ENCODE results near the gene GNL3L.
A peak's percentile ranks its signal among the peaks of the same experiment; 100 is the strongest.
"Not testable (repeated sequence)": the region's sequence is repeated elsewhere in the genome, so short reads cannot be mapped to it uniquely, and the experiment has no call there.

The GNL3L gene, protein sequence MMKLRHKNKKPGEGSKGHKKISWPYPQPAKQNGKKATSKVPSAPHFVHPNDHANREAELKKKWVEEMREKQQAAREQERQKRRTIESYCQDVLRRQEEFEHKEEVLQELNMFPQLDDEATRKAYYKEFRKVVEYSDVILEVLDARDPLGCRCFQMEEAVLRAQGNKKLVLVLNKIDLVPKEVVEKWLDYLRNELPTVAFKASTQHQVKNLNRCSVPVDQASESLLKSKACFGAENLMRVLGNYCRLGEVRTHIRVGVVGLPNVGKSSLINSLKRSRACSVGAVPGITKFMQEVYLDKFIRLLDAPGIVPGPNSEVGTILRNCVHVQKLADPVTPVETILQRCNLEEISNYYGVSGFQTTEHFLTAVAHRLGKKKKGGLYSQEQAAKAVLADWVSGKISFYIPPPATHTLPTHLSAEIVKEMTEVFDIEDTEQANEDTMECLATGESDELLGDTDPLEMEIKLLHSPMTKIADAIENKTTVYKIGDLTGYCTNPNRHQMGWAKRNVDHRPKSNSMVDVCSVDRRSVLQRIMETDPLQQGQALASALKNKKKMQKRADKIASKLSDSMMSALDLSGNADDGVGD

DNA sequence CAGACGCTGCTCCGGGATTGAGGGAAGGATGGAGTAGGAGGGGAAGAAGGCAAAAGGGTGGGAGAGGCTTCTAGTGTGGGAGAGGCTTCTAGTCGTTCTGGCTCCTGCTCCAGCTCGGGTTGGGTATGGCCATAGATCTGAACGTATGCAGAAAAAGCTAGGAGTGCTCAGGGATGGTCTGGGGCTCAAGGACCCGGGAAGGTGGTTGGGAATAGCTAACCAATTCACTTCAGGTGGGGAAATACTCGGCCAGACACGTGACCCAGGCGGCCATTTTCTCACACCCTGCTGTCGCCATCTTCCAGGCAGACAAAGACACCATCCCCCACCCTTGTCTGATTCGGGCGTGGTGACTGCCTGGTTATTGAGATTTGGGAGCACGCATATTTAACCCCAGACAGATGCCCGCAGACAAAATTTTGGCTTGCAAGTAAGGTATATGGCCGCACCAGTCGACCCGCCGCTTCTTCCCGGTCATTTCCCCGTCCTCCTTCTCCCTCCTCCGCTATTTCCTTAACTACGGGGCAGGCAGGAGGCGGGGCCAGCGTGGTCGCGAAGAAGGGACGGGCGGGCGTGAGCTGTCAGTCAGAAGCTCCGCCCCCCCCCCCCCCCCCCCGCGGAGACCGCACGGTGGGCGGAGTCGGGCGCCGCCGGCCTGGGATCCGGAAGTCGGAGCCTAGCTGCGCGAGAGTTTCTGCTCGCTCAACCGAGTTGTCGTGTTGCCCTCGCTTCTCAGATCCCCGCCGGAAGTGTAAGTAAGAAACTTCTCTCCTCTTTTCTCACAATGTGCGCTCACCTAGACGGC lies at the start of gene GNL3L:
Gene GNL3L, plus strand, starts transcription at position 668 of the 805 bp plus-strand sequence. CDS start 2,348 bp downstream, outside the sequence.
- peak; percentile 91 for DNase-seq (ENCODE audit: low spot score)

DNA sequence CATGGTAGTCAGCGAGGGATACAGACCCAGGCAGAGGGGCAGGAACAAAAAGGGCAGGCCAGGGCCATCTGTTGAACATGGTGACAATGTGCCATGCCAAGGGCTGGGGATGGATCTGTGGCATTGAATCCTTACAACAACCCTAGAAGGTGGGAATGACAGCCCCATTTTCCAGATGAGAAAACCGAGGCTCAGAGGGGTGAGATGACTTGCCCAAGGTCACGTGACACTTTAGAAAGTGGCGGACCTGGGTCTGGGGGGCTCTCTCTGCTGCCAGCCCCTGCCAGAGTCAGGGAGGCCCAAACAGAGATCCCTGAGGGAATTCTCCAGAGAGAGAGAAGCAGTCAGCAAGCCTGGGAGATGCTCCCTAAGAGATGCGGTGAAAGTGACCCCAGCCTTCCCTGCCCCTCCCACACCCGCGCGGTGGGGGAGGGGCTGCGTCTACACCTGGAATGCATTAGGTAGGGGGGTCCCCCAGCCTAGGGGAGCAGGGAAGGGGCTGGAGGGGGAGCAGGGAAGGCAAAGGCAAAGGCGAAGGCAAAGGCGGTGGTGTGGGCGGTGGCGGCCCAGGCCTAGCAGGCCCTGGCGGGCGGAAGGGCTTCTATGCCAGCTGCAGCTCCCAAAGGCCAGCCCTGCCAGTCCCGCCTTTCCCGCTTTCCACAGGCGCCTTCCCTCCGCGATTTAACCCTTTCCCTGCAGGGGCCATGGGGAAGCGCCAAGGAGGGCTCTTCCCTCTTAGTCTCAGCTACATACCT lies 47.0 kb upstream of the GNL3L start:
- no peak for DNase-seq (ENCODE audit: low spot score)

DNA sequence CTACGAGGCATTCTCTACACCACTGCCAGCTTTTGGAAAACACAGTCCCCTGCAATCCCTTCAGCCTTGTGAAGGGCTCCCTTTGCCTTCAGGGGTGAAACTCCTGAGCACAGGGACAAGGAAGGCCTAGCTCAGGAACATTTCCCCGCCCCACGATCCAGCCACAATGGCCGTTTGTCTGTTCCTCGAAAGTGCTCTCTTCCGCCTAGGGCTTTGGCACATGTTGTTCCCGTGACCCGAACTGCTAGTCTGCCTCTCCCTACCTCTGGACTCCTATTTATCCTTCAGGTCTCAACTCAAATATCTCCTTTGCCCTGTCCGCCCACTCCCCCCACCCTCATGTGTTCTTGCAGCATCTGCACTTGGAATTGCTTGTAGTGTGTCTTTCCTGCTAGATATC lies 46.1 kb upstream of the GNL3L start:
- no peak for DNase-seq (ENCODE audit: low spot score)

DNA sequence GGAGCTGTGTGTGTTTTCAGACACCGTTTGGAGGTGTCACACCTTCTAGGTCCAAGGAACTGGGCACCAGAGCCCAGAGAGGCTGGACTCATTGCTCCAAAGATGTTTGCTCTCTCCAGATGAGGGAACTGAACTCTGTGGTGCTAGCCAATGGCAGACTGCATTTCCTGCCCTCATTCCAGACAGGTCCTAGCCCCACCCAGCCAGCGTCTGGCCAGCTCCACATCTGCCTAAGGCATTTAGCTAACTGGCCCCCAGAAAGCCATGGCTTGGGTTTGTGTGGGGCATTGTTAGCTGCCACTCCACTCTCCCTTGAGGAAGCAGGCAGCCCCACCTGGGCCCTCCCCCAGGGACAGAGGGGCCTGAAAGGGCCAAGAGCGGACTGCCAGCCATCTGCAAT lies 45.4 kb upstream of the GNL3L start:
- no peak for DNase-seq (ENCODE audit: low spot score)

DNA sequence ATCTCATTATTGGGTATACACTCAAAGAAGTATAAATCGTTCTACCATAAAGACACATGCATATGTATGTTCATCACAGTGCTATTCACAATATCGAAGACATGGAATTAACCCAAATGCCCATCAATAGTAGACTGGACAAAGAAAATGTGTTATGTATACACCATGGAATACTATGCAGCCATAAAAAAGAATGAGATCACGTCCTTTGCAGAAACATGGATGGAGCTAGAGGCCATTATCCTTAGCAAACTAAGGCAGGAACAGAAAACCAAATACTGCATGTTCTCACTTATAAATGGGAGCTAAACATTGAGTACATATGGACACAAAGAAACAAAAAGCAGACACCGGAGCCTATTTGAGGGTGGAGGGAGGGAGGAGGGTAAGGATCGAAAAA lies 40.2 kb upstream of the GNL3L start:
- not testable (repeated sequence) for DNase-seq (ENCODE audit: low spot score)

DNA sequence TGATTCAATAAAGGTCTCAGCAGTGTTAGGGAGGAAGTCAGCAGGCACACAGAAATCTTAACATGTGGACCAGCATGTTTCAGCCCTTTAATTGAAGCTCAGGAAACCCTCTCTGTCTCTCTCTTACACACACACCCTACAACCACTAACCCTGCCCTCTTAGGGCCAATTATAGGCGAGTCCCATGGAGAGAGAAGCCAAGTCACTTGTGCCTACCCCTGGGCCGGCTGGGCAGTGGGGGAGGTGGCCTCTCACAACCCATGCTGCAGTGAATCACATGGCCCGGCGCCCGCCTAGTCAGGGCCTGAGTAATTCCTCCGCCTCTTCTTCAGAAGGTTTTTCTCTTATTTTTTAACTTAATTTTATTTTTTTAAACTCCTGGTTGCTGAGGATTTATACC lies 37.7 kb upstream of the GNL3L start:
- peak; percentile 67 for DNase-seq (ENCODE audit: low spot score)

DNA sequence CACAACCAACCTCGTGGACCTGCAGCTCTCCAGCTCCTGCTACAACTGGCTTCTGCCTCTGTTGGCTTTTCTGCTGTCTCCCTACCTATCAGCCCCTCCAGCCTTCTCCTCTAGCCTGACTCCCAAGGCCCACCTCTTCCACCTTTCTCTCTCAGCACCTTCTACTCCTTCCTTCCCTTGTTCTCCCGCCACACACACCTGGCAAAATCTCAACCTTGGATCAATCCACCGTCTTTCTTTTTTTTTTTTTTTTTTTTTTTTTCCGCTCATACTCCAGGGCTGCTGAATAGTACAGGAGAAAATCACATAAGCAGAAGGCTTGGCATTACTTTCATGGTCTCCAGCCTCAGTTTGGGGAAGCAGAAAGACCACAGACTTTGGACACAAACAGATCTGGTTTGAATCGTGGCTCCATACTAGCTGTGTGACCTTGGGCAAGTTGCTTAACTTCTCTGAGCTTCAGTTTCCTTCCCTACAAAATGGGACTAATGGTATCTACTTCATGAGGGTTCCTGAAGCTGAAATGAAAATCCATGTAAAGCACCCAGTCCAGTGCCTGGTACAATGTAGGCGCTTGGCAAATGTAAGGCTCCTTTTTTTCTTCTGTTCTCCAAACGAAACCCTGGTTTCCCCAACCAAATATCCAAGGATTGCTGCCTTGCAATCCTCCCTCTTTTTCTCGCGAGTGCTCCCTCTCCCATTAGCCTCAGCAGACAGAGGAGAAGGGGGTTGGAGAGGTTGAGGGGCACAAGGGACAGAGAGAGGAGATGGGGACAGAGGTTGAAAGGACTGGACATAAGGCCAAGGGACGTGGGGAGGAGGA lies 35.6 kb upstream of the GNL3L start:
- DNase-seq (ENCODE audit: low spot score): peak; percentile 2

DNA sequence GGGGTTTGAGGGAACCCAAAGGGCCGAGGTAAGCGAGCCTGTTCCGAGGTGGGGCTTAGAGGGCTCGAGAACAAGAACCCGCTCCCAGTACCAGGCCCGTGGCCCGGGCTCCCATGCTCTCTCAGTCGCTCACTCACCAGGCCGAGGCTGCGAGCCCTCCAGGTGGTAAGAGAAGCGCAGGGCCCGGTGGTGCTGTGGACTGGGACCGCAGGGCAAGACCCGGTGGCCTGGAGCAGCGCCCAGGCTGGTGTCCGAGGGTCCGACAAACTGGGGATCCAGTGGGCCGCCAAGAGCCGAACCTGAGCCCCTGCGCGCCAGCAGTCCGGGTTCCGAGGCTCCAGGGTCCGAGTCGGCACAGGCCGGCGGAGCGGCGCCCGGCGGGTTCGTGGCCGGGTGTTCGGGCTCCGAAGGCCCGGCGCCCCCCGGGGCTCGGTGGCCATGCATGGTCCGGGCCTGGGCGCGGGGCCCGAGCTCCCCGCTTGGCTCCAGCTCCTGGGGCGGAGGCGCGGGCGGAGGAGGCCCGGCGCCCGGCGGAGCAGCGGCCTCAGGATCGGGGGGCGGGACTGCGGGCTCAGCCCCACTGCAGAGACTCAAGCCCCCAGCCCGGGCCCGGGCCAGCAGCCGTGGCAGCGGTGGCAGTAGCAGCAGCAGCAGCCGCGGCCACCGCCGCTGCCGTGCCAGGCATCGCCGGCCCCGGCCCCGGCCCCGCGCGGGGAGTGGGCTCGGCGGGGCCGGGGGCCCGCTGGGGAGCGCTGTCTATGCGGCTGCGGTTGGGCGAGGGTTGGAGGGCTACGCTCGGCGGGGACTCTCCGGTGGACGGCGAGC lies 34.8 kb upstream of the GNL3L start:
- DNase-seq (ENCODE audit: low spot score): peak; percentile 43

DNA sequence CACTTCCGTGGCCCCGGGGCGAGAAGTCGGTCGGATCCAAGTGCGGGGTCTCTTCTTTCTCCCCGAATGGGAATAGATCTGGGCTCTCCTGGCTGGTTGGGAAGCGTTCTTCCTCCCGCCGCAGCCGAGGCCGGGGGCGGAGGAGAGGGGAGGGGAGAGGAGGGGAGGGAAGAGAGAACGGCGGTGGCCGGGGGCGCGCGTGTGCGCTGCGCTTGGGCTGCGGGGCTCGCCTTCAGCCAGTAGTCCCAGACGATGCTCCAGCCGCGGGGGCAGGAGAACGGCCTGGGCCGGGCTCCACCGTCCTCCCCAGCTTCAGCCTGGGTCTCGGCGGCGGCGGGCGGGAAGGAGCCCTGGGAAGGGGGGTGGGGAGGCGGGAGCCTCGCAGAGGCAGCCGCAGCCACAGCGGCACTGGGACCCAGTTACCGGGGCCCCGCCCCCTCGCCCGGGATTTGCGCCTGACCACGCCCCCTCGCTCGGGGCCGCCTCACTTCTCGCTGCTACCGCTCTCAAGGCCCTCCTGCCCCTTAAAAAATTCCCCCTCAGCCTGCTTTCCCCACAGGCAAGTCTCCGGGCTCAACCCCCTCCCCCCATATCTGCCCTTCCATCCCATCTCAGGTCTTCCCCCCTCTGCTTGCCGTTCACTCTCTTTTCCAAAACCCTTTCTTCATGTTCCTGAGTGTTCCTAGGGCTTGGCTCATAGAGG lies 34.1 kb upstream of the GNL3L start, which contains the start of gene FGD1:
Gene FGD1, minus strand, starts transcription at position 421 of the 703 bp plus-strand sequence. CDS start 802 bp downstream, outside the sequence.
- DNase-seq (ENCODE audit: low spot score): peak; percentile 89

DNA sequence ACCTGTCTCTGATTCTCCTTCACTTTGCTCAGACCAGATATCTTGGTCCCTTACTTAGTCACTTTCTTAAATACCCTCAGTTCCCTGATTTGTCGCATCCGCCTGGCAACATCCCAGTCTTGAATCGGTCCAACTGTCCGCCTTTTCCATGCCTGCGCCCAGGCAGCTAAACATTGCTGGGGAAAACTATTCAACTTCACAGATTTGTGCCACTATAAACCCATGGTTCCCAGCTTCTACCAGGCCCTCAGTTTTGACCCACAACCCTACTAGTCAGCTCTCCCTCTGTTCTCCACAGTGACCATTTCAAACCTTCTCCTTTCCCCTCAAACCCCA lies 33.5 kb upstream of the GNL3L start:
- no peak for DNase-seq (ENCODE audit: low spot score)

DNA sequence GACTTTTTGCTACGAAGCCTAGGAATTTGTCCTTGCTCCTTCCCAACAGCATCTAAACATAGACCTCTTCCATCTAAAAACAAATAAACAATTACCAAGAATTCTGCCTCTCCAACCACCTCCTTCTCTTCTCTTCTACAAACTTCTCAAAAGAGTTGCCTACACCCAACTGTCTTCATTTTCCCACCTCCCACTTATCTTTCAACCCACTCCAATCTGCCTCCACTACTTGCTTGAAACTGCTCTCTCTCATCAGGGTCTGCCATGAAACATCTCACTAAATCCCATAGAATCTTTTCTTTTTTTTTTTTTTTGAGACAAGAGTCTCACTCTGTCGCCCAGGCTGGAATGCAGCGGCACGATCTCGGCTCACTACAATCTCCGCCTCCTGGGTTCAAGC lies 33.1 kb upstream of the GNL3L start:
- peak; percentile 1 for DNase-seq (ENCODE audit: low spot score)

DNA sequence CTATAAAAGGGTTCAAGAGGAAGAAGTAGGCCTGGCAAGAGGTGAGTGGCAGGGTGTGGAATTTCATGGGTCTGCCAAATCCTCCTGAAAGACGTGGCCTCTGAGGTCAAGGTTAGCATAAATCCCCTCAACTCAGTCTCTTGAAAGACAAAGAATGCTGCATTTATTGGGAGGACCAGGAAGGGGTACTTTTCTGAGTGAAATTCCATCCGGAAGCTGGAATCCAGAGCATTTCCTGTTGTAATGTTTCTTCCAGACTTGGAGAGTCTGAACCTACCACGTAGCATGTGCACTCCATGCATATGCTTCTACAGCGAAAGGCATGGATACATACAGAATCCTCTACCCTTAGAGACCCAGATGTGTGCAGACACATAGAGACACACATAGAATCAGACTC lies 20.6 kb upstream of the GNL3L start:
- no peak for DNase-seq (ENCODE audit: low spot score)

DNA sequence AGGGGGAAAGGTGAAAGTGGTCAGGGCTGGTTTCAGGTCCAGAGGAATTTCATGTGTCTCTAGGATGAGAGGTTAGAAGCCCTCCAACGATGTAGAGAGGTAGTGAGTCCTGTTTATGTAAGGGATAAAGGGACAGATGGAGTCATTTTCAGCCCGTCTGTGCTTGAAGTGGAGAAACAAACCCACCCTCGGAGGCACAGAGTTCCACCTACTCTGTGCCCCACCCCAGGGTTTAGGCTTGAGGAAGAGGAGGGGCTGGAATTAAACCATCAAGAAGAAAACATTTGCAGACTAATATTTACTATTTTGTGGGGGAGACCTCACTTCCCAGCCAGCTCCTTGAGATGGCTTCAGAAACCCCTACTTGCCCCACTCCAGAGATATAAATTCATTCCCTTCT lies 868 bp upstream of the GNL3L start:
- DNase-seq (ENCODE audit: low spot score): no peak

DNA sequence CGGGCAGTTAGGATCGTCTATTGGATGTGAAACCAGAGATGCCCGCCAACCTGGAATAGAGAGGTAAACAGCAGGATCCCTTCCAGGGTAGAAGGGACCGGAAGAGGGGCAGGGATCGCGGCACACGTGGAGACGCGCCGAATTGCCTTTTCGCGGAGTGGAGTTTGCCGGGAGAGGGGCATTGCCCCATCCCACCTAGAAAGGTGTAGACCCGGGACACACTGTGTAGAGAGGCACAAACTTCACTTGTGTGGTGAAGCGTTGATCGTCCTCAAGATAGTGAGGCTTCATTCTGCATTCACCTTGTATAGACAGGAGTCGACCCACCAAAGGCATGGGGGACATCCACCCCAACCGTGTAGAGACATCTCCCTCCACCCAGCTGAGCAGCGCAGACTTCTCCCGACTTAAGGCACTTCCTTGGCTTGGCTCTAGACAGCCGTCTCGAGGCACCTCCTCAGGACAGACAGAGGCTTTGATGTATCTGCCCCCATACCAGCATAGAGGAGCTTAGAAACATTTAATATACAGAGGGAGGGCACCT lies 410 bp downstream of the GNL3L start:
- no peak for DNase-seq (ENCODE audit: low spot score)

DNA sequence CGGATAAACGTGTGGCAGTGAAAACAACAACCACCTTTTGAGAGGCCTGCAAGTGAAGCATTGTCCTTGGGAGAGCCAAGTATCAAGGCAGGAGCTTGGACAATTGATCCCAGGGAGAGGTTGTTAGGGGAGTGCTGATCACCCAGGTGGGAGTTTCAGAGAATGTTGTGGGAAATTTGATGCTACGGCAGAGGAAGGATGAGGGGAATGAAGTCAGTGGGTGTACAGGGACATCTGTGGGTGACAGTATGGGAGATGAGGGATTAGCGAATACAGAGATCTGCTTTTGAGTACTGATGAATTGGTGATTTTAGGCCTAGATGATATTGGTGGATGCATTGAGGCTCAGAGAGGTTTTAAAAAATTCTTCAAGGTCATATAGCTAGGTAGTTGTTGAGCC lies 4.3 kb downstream of the GNL3L start:
- DNase-seq (ENCODE audit: low spot score): no peak

DNA sequence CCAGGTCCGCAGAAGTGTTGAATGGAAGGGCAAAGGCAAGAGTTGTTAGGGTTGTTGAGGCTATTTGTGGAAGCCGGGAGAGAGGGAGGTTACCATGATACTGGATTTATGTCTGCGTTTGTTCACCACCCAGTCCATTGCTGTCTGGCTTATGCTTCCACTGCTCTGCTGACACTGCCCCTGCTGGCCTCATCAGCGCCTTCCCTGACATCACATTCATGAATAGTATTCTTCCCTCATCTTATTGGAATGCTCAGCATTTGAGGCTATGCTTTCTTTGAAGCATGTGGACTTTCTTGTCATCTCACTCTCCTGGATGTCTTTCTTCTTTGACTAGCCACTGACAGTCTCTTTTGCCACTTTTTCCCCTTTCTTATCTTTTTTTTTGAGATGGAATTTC lies 10.3 kb downstream of the GNL3L start:
- DNase-seq (ENCODE audit: low spot score): peak; percentile 61

DNA sequence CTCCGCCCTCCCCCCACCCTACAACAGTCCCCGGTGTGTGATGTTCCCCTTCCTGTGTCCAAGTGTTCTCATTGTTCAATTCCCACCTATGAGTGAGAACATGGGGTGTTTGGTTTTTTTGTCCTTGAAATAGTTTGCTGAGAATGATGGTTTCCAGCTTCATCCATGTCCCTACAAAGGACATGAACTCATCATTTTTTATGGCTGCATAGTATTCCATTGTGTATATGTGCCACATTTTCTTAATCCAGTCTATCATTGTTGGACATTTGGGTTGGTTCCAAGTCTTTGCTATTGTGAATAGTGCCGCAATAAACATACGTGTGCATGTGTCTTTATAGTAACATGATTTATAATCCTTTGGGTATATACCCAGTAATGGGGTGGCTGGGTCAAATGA lies 12.2 kb downstream of the GNL3L start:
- DNase-seq (ENCODE audit: low spot score): not testable (repeated sequence)

DNA sequence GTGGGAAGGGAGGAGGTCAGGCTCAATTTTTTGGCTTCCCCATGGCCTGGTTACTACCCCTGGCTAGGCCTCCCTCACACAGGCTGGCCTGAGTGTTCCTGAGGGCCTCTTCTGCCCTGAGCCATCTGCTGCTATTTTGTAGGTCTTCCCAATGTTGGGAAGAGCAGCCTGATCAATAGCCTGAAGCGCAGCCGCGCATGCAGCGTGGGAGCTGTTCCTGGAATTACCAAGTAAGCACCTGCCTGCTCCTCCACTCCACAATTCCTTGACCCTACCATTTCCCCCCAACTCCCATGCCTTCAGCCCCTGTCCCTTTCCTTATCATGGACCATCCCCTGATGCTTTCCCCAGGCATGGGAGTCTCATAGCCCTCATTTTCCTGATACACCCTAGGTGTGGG lies 20.8 kb downstream of the GNL3L start:
- DNase-seq (ENCODE audit: low spot score): no peak

DNA sequence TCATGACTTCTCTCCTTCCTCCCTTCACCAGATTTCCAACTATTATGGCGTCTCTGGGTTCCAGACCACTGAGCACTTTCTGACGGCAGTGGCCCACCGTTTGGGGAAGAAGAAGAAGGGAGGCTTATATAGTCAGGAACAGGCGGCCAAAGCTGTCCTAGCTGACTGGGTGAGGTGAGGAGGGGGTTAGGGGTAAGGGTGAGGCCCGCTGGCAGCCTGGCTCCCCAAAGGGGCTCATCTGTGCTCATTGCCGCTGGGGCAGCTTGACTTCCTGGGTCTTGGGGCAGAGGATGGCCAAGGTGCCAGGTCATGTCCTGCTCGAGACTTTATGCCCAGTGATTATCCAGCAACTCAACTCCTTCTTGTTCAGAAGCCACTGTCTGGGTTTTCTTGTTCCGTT lies 21.8 kb downstream of the GNL3L start:
- no peak for DNase-seq (ENCODE audit: low spot score)
